ENCODE results near the gene RBMXL3.
A peak's percentile ranks its signal among the peaks of the same experiment; 100 is the strongest.
"Not testable (repeated sequence)": the region's sequence is repeated elsewhere in the genome, so short reads cannot be mapped to it uniquely, and the experiment has no call there.

The RBMXL3 gene

DNA sequence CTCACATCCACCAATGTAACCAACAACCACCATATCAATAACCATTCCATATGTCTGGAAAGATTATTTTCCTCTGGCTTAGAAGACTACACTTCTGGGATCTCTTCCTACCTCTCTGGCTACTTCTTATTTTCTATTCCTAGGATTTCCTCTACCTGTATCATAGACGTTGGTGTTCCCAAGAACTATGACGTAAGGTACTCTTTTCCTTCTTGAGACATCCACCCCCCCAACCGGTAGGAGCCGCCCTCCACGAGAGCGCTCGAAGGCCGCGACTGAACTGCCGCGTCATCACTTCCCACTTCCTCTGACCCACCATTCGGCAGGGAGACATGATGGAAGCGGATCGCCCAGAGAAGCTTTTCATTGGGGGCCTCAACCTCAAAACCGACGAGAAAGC lies at the start of gene RBMXL3:
RBMXL3 (plus strand) TSS at position 301 of the 400 bp plus-strand sequence; CDS start at position 333, 32 bp downstream.
- no peak for DNase-seq

DNA sequence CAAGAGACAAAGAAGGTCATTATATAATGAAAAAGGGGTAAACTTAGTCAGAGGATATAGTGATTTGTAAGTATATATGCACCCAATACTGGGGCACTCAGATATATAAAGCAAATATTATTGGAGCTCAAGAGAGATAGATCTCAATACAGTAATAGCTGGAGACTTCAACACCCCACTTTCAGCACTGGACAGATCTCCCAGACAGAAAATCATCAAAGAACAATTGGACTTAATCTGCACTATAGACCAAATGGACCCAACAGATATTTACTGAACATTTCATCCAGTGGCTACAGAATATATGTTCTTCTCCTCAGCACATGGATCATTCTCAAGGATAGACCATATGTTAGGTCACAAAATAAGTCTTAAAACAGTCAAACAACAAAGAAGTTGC lies 47.2 kb upstream of the RBMXL3 start:
- DNase-seq = no peak

DNA sequence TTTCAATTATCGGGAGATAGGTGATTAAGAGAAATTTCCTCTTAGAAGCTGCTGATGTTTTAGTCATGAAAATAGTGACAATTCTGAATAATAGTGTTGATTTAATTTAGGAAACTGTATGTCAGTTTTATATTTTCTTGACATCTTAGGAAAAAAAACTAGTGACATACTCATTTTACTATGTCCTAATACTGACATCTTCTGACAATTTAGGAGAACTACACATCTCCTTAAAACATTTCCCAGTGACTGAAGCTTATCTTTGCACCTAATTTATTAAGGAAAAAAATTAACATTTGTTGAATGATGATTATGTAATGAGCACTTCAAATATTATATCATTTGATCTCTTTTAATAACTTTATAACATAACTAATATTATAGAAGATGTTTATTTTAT lies 42.0 kb upstream of the RBMXL3 start:
- DNase-seq = peak; percentile 0

DNA sequence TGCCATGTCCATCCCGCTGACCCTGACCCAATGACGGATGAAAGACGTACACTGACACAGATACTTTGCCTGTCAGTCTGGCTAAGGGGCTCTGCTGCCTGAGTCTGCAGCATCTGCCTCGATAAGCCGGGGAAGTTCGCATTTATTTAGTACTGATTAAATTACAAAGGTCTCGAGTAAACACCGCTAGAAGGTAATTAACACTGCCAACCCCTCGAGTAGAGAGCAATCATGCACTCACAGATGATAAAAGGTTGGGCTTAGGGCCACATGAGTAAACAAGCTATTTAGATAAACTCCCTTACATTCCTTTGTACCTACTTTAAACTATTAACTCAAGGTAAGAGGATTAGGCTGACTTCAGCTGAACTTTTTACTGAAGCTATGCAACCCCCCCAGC lies 16.0 kb upstream of the RBMXL3 start:
- no peak for DNase-seq

DNA sequence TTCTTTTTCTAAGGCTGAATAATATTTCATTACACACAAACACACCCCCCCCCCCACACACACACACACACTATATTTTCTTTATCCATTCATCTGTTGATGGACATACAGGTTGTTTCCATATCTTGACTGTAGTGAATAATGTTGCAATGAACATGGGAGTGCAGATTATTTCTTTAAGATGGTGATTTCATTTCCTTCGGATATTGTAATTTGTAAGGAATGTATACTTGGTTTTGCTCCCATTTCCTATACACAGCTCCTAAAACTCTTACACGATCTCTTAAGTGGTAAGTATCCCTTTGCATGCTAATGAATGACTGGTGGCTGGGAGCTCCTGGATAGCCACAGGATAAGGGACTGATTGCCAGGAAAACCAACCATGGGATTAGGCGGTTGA lies 14.7 kb upstream of the RBMXL3 start:
- DNase-seq = no peak

DNA sequence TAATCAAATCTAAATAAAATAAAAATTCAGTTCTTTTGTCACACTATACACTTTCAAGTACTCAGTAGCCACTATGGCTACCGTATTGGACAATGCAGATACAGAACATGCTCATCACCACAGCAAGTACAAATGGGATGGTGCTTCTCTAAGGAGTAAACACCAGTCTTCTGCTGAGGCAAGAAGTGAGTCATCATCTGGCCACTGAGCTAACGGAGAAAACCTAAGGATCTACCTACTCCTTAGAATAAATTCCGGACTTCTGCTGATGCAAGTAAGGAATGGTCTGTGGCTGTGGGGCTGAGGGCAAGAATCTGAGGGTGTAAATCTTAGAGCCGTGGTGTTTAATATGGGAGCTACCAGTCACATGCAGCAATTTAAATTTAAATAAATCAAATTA lies 11.3 kb upstream of the RBMXL3 start:
- no peak for DNase-seq

DNA sequence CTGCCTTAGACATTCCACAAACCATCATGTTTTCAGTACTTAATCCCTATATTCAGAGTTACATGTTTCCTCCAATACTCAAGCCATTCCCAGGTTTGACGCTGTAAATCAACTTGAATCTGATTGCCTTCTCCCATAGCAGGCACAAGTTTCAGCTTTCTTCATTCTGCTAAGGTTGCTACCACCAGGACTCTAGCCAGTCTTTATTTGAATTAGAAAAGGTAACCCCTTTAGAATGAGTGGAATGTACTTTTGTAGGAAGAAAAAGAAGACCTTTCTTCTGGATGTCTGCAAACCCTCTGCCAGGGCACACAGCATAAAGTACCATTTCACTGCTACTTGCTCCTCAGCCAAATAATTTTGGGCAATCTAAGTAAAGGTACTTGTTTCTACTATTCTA lies 10.7 kb upstream of the RBMXL3 start:
- DNase-seq = no peak

DNA sequence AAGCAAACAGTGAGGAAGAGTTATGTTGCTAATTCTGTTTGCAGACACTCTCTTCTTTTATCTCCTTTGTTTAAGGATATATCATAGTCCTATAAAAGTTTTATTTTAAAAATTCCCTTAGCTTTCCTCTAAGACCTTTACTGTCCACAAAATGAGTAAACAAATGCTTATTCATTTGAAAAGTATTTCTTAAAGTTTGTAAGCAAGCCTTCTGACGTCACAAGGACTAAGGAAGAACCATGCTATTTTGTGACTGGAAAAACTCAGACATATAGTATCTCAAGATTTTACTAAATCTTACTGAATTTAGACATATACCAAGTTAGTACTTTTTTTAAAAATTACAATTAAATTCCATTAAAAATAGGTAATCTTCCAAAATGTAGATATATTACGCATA lies 5.2 kb upstream of the RBMXL3 start:
- no peak for DNase-seq

DNA sequence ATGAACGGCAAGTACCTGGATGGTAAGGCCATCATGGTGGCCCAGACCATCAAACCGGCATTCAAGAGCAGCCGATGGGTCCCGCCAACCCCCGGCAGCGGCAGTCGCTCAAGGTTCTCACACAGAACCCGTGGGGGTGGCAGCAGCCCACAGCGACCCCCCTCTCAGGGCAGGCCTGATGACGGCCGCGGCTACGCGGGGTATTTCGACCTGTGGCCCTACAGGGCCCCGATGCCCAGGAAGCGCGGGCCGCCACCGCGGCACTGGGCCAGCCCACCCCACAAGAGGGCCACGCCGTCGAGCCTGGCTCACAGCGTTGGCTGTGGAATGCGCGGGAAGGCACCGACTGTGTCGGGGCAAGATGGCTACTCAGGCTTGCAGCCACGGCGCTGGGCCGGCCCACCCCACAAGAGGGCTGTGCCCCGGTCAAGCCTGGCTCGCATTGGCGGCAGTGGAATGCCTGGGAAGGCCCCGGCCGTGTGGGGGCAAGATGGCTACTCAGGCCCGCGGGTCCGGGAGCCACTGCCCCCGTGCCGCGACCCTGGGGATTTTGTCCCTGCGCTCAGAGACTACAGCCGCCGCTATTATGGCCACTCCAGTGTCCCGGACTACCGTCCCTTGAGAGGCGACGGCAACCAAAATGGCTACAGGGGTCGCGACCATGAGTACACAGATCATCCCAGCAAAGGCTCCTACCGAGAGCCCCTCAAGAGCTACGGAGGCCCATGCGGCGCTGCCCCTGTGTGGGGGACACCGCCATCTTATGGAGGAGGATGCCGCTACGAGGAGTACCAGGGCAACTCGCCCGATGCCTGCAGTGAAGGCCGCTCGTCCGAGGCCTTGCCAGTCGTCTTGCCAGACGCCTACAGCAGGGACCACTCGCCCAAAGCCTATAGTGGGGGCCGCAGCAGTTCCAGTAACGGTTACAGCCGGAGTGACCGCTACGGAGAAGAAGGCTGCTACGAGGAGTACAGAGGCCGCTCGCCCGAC lies 731 bp downstream of the RBMXL3 start:
- DNase-seq = no peak

DNA sequence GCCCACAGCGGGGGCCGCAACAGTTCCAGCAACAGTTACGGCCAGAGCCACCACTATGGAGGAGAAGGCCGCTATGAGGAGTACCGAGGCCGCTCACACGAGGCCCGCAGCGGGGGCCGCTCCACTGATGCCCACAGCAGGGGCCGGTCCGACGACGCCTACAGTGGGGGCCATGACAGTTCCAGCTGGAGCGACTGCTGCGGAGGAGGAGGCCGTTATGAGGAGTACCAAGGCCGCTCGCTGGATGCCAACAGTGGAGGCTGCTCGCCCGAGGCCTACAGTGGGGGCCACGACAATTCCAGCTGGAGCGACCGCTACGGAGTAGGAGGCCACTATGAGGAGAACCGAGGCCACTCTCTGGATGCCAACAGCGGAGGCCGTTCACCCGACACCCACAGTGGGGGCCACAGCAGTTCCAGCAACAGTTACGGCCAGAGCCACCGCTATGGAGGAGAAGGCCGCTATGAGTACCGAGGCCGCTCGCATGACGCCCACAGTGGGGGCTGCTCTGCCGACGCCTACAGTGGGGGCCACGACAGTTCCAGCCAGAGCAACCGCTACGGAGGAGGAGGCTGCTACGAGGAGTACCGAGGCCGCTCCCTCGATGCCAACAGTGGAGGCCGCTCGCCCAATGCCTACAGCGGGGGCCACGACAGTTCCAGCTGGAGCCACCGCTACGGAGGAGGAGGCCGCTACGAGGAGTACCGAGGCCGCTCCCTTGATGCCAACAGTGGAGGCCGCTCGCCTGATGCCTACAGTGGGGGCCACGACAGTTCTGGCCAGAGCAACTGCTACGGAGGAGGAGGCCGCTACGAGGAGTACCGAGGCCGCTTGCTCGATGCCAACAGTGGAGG lies 1.7 kb downstream of the RBMXL3 start:
- DNase-seq = no peak

DNA sequence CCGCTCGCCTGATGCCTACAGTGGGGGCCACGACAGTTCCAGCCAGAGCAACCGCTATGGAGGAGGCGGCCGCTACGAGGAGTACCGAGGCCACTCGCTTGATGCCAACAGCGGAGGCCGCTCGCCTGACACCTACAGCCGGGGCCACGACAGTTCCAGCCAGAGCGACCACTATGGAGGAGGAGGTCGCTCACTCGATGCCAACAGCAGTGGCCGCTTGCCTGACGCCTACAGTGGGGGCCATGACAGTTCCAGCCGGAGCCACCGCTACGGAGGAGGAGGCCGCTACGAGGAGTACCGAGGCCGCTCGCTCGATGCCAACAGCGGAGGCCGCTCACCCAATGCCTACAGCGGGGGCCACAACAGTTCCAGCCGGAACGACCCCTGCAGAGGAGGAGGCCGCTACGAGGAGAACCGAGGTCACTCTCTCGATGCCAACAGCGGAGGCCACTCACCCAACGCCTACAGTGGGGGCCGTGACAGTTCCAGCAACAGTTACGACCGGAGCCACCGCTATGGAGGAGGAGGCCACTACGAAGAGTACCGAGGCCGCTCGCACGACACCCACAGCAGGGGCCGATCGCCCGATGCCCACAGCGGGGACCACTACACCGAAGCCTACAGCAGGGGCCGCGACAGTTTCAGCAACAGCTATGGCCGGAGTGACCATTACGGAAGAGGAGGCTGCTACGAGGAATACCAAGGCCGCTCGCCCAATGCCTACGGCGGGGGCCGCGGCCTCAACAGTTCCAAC lies 2.5 kb downstream of the RBMXL3 start:
- no peak for DNase-seq

DNA sequence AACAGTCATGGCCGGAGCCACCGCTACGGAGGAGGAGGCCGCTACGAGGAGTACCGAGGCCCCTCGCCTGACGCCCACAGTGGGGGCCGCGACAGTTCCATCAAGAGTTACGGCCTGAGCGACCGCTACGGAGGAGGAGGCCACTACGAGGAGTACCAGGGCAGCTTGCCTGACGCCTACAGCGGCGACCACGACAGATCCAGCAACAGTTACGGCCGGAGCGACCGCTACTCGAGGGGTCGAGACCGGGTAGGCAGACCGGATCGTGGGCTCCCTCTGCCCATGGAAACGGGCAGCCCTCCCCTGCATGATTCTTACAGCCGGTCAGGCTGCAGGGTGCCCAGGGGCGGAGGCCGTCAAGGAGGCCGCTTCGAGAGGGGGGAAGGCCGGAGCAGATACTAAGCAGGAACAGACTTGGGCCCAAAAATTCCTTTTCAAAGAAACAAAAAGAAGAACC lies 3.1 kb downstream of the RBMXL3 start:
- no peak for DNase-seq

DNA sequence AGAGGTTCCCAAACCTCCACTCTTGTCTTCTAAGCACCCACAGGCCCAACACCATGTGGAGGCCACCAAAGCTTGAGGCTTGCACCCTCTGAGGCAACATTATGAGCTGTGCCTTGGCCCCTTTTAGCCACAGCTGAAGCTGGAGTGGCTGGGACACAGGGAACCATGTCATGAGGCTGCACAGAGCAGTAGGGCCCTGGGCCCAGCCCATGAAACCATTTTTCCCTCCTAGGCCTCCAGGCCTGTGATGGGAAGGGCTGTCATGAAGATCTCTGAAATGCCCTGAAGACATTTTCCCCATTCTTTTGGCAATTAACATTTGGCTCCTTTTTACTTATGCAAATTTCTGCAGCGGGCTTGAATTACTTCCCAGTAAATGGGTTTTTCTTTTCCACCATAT lies 14.8 kb downstream of the RBMXL3 start:
- DNase-seq = no peak

DNA sequence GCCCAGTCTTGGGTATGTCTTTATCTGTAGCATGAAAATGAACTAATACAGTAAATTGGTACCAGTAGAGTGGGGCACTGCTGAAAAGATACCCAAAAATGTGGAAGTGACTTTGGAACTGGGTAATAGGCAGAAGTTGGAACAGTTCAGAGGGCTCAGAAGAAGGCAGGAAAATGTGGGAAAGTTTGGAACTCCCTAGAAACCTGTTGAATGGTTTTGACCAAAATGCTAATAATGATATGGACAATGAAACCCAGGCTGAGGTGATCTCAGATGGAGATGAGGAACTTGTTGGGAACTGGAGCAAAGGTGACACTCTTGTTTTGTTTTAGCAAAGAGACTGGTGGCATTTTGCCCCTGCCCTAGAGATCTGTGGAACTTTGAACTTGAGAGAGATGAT lies 20.3 kb downstream of the RBMXL3 start:
- not testable (repeated sequence) for DNase-seq

DNA sequence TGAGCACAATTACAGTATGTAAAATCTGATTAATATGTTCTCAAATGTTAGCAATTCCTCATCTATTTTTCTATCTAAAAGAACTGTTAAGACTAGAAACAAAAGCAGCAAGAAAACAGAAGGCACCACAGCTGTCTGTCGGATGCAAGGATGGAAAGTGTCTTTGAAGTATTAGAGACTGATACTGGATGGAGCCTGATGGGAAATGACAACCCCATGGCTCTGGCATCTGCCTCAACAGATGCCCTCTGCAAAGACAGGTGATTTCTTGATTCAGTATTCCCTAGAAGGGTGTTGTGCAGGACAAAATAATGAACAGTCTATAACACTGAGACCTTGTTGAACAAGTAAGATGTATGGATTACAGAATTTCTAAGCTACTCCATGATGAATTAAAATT lies 24.9 kb downstream of the RBMXL3 start:
- DNase-seq = no peak

DNA sequence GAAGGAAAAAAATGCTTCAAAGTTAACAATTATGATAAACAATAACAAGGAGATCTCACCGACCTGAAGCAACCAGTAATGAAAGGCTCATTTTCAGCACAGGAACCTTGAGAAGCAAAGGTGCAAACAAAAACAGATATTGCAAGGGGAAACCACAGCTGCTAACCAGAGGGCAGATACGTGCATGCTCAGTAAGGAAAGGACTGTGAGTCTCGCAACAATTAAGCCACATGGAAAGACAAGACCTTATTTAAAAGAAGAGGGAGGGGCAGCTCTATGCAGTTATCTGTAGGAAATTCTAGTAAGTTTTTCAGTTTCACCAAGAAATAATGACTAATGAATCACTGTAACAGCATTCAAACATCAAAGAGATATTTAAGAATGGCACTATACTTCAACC lies 25.4 kb downstream of the RBMXL3 start:
- DNase-seq = no peak

DNA sequence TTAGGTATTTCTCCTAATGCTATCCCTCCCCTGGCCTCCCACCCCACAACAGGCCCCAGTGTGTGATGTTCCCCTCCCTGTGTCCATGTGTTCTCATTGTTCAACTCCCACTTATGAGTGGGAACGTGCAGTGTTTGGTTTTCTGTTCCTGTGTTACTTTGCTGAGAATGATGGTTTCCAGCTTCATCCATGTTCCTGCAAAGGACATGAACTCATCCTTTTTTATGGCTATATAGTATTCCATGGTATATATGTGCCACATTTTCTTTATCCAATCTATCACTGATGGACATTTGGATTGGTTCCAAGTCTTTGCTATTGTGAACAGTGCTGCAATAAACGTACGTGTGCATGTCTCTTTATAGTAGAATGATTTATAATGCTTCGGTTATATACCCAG lies 28.1 kb downstream of the RBMXL3 start:
- DNase-seq = not testable (repeated sequence)

DNA sequence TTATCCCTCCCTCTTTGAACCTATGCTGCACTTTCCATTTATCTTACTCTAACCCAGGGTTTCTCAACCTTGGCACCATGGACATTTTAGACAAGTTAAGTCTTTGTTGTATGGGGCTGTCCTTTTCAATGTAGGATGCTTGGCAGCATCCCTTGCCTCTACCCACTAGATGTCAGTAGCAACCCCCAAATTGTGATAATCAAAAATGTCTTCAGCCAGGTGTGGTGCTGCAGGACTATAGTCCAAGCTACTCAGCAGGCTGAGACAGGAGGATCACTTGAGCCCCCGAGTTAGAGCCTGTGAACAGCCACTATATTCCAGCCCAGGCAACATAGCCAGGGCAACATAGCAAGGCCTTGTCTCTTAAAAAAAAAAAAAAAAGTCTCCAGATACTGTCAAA lies 37.7 kb downstream of the RBMXL3 start:
- DNase-seq = no peak

DNA sequence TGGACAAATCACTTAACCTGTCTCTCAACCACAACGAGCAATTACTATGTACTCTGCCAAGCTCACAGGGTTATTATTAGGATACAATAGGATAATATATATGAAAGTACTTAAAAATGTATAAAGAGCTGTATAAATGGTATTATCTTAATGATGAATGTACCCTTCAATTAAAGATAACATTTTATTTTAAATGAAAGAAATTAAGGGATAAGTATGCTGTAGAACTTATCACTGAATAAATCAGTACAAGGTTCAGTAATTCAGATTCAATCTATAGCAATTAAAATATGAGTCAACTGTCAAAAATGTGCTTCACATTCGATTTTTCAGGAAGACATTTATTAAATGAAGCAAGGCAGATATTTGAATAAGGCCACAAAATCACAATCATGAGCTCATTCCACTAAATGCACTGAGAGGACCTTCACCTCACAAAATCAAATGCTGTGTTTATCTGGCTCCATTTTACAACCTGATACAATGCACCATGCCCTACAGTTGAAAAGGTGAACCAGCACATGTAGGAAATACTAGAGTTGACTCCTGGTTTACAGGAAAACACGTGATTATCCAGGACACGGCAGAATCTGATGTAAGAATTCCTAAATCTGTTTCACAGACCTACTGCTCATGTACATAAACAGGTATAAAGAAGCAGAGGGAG lies 40.3 kb downstream of the RBMXL3 start:
- no peak for DNase-seq

DNA sequence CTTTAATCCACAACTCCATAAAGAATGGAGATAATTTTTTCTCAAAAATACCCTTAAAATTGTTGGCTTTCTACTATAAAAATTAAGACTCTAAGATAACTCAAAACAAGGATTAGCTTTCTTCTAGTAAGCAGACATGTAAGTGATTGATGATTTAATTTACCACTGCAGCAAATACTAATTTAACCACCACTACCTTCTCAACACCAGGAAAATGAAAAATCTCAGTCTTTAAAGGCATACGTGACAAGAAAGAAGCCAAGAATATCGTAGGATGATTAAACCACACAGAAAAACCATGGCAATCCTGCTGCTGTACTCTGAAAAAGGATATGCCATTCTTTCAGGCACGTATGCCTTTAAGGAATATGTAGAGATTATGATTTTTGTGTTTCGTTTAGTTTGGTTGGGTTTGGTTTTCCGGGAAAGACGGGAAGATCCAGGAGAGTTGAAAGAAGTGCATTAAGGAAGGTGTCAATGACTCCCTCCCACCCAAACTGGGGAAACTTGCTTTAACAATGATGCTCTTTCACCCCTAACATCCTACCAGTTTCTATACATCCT lies 43.8 kb downstream of the RBMXL3 start:
- DNase-seq = no peak

DNA sequence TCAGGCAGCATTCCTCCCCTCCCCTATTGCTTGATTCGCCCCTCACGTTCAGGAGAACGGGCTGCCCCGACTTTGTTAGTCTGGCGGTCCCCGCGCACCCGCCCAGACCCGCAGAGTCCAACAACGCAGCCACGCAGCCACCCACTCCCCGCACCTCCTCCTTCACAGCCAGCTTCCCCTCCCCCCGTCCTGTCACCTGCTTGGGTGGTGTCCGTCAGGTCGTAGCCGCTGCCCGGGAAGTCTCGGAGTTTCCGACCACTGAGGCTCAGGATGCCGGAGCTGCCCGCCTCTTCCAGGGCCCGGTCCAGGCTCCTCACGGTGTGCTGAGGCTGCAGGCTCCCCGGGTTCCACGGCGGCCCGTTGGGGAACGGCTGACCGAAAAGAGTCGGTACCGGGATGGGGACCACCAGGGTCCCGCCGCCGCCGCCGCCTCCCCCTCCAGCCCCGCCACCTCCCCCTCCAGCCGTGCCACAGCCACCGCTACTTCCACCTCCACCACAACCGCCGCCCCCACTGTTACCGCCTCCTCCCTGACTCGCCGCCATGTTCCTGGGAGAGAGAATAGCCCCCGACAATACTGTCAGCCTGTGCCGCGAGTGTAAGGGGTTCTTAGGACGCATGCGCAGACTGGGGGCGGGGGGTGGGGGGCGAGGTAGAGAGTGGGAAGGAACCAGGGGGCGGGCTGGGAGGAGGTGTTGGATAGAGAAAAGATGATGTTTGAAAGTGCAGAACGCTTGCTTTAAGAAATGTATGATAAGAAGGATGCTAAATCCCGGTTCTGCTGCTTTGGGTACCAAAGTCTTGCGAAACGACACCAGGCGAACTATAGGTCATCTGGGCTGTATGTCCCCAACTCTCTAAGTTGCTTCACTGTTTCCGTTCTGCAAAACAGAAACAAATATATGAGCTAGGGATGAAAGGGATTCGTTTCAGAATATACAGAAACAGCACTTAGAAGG lies 44.6 kb downstream of the RBMXL3 start, which contains the start of gene LRCH2:
LRCH2 (minus strand) TSS at position 600 of the 959 bp plus-strand sequence; CDS start at position 545, 55 bp downstream.
- no peak for DNase-seq

Data from NCI-H1694 (cell line).